MM.1S (cell line): ENCODE data around the gene ALKBH8.

Experiments used
- EZH2phosphoT487 ChIP-seq: fragments of 300-600 bp; sonication (generic); IDR thresholded peaks from 2 replicates; pipeline ENCODE4 v1.6.1; 2018; ENCODE audit warnings: antibody characterized with exemption, low read length
- TF ChIP-seq, protein P1 (sequence below): fragments of 300-600 bp; sonication (generic); IDR thresholded peaks from 2 replicates; pipeline ENCODE4 v1.5.1; 2016; ENCODE audit warnings: antibody characterized with exemption, low read length, mixed read lengths

DNA sequence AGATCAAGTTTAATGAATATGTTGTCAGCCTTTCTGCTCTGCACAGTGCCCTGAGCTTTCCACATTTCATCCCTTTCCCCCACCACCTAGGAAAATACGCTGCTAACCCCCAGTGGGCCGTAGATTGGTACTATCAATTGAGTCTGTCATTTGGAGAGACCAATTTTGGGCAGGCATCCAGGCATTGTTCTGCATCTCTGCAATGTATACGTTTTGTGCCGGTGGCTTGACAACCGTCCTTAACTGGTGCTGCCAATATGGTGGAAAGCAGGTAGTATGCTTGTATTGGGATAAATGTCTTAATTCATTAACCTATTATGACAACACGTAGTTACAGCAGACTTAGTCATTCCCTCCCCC, 26.7 kb upstream of the ALKBH8 start:
- no peak for TF ChIP-seq EZH2phosphoT487
- TF ChIP-seq, protein P1, sequence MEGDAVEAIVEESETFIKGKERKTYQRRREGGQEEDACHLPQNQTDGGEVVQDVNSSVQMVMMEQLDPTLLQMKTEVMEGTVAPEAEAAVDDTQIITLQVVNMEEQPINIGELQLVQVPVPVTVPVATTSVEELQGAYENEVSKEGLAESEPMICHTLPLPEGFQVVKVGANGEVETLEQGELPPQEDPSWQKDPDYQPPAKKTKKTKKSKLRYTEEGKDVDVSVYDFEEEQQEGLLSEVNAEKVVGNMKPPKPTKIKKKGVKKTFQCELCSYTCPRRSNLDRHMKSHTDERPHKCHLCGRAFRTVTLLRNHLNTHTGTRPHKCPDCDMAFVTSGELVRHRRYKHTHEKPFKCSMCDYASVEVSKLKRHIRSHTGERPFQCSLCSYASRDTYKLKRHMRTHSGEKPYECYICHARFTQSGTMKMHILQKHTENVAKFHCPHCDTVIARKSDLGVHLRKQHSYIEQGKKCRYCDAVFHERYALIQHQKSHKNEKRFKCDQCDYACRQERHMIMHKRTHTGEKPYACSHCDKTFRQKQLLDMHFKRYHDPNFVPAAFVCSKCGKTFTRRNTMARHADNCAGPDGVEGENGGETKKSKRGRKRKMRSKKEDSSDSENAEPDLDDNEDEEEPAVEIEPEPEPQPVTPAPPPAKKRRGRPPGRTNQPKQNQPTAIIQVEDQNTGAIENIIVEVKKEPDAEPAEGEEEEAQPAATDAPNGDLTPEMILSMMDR: no peak
